GM12878 (cell line): Measurements from ENCODE around the gene ROBO1. TPM values are rescaled to one million over a fixed set of nuclear protein-coding genes. Genes with fewer than 3 reads are reported as not detected.

Experiments
- ATAC-seq: fragments of 200-7000 bp; cut with Tn5 transposase; 3 replicates; pipeline ENCODE4 v1.9.1; 2020; ENCODE audit warnings: mild to moderate bottlenecking, moderate library complexity
- BruUV-seq: library from RNA; stranded (reverse); fragments of 400-500 nt; replicated peaks from 2 replicates; lab custom pipeline; 2021; lab: Mats Ljungman, UMichigan
- CTCF ChIA-PET: fragments of 300-600 bp; sonication (Branson Sonifier 250); formaldehyde crosslinking; extraction: SDS; loops from one replicate; lab custom pipeline; 2021; ENCODE audit warnings: inconsistent platforms; lab: Yijun Ruan, JAX
- POLR2A ChIA-PET: fragments of 350-600 bp; formaldehyde crosslinking; extraction: SDS; loops from one replicate; lab custom pipeline; 2021; ENCODE audit warnings: inconsistent platforms; lab: Charles Lee
- RAD21 ChIA-PET: fragments of 300-600 bp; sonication (Branson Sonifier 250); formaldehyde crosslinking; loops from one replicate; lab custom pipeline; 2023; ENCODE audit warnings: antibody characterized with exemption; ENCODE audit not compliant: unreplicated experiment; lab: Charles Lee
- SMC1A ChIA-PET: fragments of 300-600 bp; sonication (Branson Sonifier 250); formaldehyde crosslinking; loops from one replicate; lab custom pipeline; 2023; ENCODE audit not compliant: unreplicated experiment, uncharacterized antibody; lab: Charles Lee
- DNase-seq: peaks from one replicate; pipeline ENCODE4 v3.0.0-alpha.2; 2011; ENCODE audit warnings: low read depth, low spot score
- FAIRE-seq: peaks from 3 replicates; lab custom pipeline; 2011; peaks lifted over from hg19 to GRCh38; lab: Jason Lieb, UNC
- H2AFZ ChIP-seq: 2 replicates; pipeline ENCODE4 v1.6.0; 2011; ENCODE audit warnings: low read depth, low read length, control low read depth; ENCODE audit not compliant: control insufficient read depth
- H3K27ac ChIP-seq: 2 replicates; pipeline ENCODE4 v1.5.1; 2011; ENCODE audit warnings: control low read depth; ENCODE audit not compliant: control insufficient read depth, insufficient read depth
- H3K27me3 ChIP-seq, 2 experiments: replicated peaks in 1 of 2; 2 replicates each; pipeline versions ENCODE4 v1.6.0 to v1.6.1; 2011; ENCODE audit warnings: low read length in 1 of 2; ENCODE audit not compliant: control insufficient read depth in 2 of 2, insufficient read depth in 2 of 2
- H3K36me3 ChIP-seq, 2 experiments: 2 replicates each; pipeline ENCODE4 v1.5.1; 2011; ENCODE audit warnings: low read length in 1 of 2; ENCODE audit not compliant: control insufficient read depth in 2 of 2, insufficient read depth in 2 of 2
- H3K4me1 ChIP-seq: 2 replicates; pipeline ENCODE4 v1.6.1; 2011; ENCODE audit warnings: mild to moderate bottlenecking, low read length, moderate library complexity, mixed read lengths; ENCODE audit not compliant: control insufficient read depth, insufficient read depth
- H3K4me2 ChIP-seq: 2 replicates; pipeline ENCODE4 v1.6.0; 2011; ENCODE audit warnings: control low read depth; ENCODE audit not compliant: control insufficient read depth, insufficient read depth
- H3K4me3 ChIP-seq: fragments of 200-600 bp; sonication (generic); 2 replicates; pipeline ENCODE4 v1.5.1; 2016
- H3K79me2 ChIP-seq: 2 replicates; pipeline ENCODE4 v1.6.0; 2011; ENCODE audit warnings: low read length; ENCODE audit not compliant: control insufficient read depth, insufficient read depth
- H3K9ac ChIP-seq: 2 replicates; pipeline ENCODE4 v1.8.0; 2011; ENCODE audit warnings: low read length, control low read depth, mixed read lengths; ENCODE audit not compliant: control insufficient read depth, insufficient read depth
- H3K9me3 ChIP-seq: replicated peaks from 3 replicates; pipeline ENCODE4 v1.5.1; 2011; ENCODE audit warnings: mild to moderate bottlenecking, low read length; ENCODE audit not compliant: control insufficient read depth, insufficient read depth
- H4K20me1 ChIP-seq: 2 replicates; pipeline ENCODE4 v1.6.0; 2011; ENCODE audit not compliant: control insufficient read depth, insufficient read depth
- CHD2 ChIP-seq: IDR thresholded peaks from 2 replicates; pipeline ENCODE4 v1.6.1; 2011; ENCODE audit warnings: low read depth, low read length, improper control_type of control experiment, borderline replicate concordance
- CHD4 ChIP-seq: fragments of 200-600 bp; sonication (generic); IDR thresholded peaks from 2 replicates; pipeline ENCODE4 v1.6.1; 2016; ENCODE audit warnings: mild to moderate bottlenecking
- KAT2A ChIP-seq: conservative IDR thresholded peaks from 2 replicates; pipeline ENCODE4 v1.6.1; 2011; ENCODE audit warnings: low read depth, low read length; ENCODE audit not compliant: control insufficient read depth
- RAD51 ChIP-seq: fragments of 450-650 bp; IDR thresholded peaks from 2 replicates; pipeline ENCODE4 v1.6.1; 2016; ENCODE audit warnings: moderate library complexity, mild to moderate bottlenecking, inconsistent platforms
- RB1 ChIP-seq: fragments of 450-650 bp; formaldehyde crosslinking; IDR thresholded peaks from 2 replicates; pipeline ENCODE4 v1.6.1; 2017; ENCODE audit warnings: mild to moderate bottlenecking, borderline replicate concordance
- SIX5 ChIP-seq: IDR thresholded peaks from 2 replicates; pipeline ENCODE4 v1.6.1; 2011; ENCODE audit warnings: mild to moderate bottlenecking, low read depth, low read length, moderate library complexity; ENCODE audit not compliant: severe bottlenecking
- TARDBP ChIP-seq: IDR thresholded peaks from 2 replicates; pipeline ENCODE4 v1.6.1; 2016; ENCODE audit warnings: borderline replicate concordance
- WGBS: methylation state at CpG from one replicate; pipeline ENCODE4 v1.1.6; 2016; ENCODE audit warnings: low lambda C conversion rate; ENCODE audit not compliant: insufficient replicate concordance, insufficient coverage; ENCODE audit errors: missing lambda C conversion rate; 5-methylcytosine and 5-hydroxymethylcytosine counted together
- in situ Hi-C: fragments of 300-500 bp; cut with MboI; formaldehyde crosslinking; loops from 9 replicates; pipeline ENCODE4 v1.14.3; 2018; ENCODE audit warnings: mixed read lengths
- intact Hi-C: fragments of 100-400 bp; cut with micrococcal nuclease; formaldehyde crosslinking; loops from one replicate; pipeline ENCODE4 v1.14.2; 2022; ENCODE audit not compliant: unreplicated experiment
- polyA plus RNA-seq, 11 experiments: library from polyadenylated mRNA; depleted of rRNA in 4 of 11; unstranded in 6 of 11; stranded (reverse) in 5 of 11; fragments of >200 nt; fragmentation: Nextera tagmentation in 4 of 11; fragmentation: Illumina TruSeq in 1 of 11; extraction: Ambion mirVana in 4 of 11; extraction: Trizol in 1 of 11; gene quantifications; 1 replicate in 1 of 11; 2 replicates in 10 of 11; pipeline versions ENCODE4 v1.2.1 to v1.2.3, GENCODE V29; 2011 to 2016; ENCODE audit warnings: inconsistent platforms in 2 of 11, missing spikeins in 2 of 11, low read depth in 1 of 11
- total RNA-seq, 4 experiments: library from RNA; depleted of rRNA in 3 of 4; stranded (reverse); fragments of >200 nt in 3 of 4; fragmentation: Illumina TruSeq in 1 of 4; extraction: Trizol in 1 of 4; gene quantifications; 2 replicates each; pipeline versions ENCODE4 v1.2.1 to v1.2.3, GENCODE V29; 2013 to 2021

Gene ROBO1
- total and polyA plus RNA-seq, 10 of the 15 experiments (the other 5 are each of a cell fraction or from before 2014, with no cell fraction given): 0.29 to 46.5 (median 1.2) TPM

- CTCF ChIA-PET: no interaction called here
- Histone ChIP-seq H3K79me2 (no peaks in the 10 kb centered on the region), H3K27ac (no peak overlapping the region), H2AFZ (no peak overlapping the region), H3K9ac (no peak overlapping the region), H3K4me1 (no peaks in the 10 kb centered on the region), H3K27me3 (no peaks in the 10 kb centered on the region), H3K4me3 (no peak overlapping the region), H4K20me1 (no peaks in the 10 kb centered on the region), H3K36me3 (no peaks in the 10 kb centered on the region), H3K9me3 (no peaks in the 10 kb centered on the region; the same call in 2 of the 3 replicates), H3K4me2 (no peak overlapping the region)
- intact Hi-C loops: no loop called here
- RAD21 ChIA-PET: interaction anchor here (0.8 to 1.6 kb wide), 2 partner anchors 16 to 22 kb away, joined by 3 read pairs; no protein-coding TSS in a partner anchor
- no peak for TF ChIP-seq TARDBP
- no peak for TF ChIP-seq RAD51
- TF ChIP-seq SIX5: no peak
- no peak for TF ChIP-seq RB1
- TF ChIP-seq KAT2A: no peak
- TF ChIP-seq CHD4: no peak
- no peak for TF ChIP-seq CHD2
- FAIRE-seq (no peak), DNase-seq (no peak), ATAC-seq (no peak)
- 70% methylated on average over 5 of the region's 5 CpGs for WGBS
- in situ Hi-C loops: no loop called here
- POLR2A ChIA-PET: interaction anchor here (1.6 kb wide), 1 partner anchor 9 kb away, joined by 4 read pairs; no protein-coding TSS in a partner anchor
- SMC1A ChIA-PET: interaction anchor here (0.9 to 1.9 kb wide), 8 partner anchors 10 to 106 kb away, joined by 3 to 7 read pairs (median 4); no protein-coding TSS in a partner anchor
- BruUV-seq: no TSS peak
Measured at GRCh38 chr3:78765671-78766485, 1001.9 kb downstream of the ROBO1 start.
